Measurements from ENCODE around the gene GK.
"Not testable (repeated sequence)": the region's sequence is repeated elsewhere in the genome, so short reads cannot be mapped to it uniquely, and the experiment has no call there.

GK gene

DNA sequence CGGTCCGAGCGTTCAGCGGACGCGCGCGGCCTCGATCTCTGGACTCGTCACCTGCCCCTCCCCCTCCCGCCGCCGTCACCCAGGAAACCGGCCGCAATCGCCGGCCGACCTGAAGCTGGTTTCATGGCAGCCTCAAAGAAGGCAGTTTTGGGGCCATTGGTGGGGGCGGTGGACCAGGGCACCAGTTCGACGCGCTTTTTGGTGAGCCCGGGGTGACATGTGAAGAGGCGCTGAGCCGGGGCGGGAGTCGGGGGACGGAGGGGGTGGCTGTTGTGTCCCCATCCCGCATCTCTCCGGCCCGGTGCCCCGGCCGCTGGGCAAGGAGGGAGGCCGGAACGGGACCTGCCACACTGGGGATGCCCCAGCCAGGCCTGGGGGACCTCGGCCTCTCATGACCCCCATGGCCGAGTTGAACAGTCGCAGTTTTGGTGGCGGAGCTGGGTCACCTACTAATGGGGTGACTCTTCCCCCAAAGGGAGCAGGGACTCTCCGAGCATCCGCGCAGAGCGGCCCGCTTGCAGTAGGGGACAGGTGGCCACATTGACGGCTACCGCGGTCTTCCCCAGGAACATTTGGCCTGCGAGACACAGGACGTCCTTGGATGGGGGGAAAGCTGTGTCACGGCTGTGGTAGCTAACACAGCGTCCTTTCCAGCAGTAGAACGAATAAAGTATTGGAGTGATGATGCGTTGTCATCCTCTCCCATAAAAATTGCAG lies at the start of gene GK:
GK (plus strand) TSS at position 9 of the 717 bp plus-strand sequence; CDS start at position 124, 115 bp downstream.
- DNase-seq: no peak

DNA sequence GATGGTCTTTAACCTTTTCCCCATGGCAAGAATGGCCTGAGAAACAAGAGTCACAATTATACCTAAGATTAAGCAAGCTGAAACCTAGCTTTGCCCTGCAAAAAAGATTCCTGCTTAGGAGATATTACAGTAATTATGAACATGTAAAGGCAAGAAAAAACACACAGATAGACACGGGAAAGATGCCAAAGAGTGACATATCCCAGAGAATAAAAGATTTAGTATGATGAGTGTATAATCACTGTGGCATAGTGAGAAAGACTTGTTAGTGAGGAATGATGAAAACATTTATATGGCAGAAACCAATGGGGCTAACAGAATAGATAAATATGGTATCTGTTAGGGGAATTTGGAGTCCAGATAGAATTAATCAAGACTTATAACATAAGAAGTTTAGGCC lies 46.1 kb upstream of the GK start:
- DNase-seq: no peak

DNA sequence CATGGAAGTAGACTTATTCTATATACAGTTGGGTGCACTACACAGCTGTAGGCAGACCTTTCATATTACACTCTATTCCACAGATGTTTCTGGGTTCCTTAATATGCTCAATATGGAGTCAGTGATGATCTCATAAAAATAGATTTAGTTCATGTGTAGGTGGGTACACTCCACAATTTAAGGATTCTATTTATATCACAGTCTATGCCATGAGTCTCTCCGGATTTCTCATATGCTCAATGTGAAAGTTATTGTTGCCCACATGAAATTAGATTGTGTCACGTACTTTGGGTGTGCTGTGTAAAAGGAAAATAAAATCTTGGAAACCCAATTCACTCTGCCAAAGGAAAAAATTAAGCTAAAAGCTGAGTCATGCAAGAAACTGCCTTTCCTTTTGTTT lies 43.2 kb upstream of the GK start:
- DNase-seq: no peak

DNA sequence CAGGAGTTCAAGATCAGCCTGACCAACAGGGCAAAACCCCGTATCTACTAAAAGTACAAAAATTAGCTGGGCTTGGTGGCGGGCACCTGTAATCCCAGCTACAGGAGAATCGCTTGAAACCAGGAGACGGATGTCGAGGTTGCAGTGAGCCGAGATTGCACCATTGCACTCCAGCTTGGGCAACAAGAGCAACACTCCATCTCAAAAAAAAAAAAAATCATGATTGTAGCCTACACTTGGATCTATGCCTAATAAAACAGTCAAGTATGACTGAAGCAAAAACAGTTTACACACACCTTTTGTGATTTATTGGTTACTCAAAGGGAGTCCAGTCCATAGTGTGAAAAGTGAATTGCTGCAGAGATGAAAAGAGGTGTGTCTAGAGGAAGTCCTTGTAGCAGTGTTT lies 41.0 kb upstream of the GK start:
- DNase-seq: no peak

DNA sequence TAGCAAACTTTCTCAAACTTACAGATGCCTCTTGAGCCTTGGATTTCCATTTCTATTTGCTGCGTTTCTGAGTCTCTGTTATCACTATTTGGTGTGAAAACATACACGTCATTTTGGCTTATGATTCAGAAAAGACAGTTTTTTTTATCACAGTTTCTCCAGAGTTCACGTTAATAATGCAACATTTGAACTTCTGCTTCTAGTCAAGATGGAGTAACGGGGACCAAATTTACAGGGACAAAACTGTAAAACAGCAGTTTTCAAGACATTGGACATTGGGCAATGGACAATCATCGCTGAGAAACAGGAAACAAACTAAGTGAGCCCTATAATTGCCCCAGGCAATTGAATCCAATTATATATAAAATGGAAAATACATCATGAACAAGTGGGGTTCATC lies 39.5 kb upstream of the GK start:
- DNase-seq: no peak

- DNase-seq: peak; percentile 54
These were observed 38.0 kb upstream of the GK start for GRCh38 chrX:30615229-30615628.

- no peak for DNase-seq
These were observed 35.0 kb upstream of the GK start for GRCh38 chrX:30618160-30618765.

DNA sequence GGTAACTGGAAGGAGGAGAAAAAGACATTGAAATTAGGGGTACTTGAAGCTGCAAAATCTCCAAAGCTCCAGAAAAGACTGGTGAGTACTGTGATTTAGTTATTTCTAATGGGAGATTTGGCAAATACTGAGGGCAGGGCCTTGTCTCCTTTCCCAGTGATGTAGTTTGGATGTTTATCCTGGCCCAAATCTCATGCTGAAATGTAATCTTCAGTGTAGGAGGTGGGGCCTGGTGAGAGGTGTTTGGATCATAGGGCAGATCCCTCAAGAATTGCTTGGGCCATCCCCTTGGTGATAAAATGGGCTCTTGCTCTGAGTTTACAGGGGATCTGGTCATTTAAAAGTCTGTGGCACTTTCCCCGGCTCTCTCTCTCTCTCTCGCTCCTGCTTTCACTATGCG lies 33.1 kb upstream of the GK start:
- DNase-seq: no peak

- peak; percentile 12 for DNase-seq
These were observed 32.1 kb upstream of the GK start for GRCh38 chrX:30620980-30621618.

DNA sequence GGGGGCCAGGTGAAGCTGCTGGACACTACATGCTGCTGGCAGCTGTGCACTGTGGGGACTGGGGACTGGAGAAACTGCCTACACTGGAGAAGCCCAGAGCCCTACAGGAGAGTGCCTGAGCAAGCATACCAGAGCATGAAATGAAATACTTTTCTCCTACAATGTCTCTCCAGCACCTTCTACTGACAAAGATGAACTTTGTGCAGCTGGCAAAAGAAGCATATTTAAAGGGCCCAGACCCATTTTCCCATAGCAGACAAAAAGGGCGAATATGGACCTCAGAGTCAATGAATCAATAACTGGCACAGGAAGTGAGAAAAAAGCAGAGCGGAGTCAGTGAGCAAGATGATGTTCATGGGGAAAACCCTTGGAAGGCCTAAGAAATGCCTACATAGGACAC lies 30.9 kb upstream of the GK start:
- DNase-seq: no peak

DNA sequence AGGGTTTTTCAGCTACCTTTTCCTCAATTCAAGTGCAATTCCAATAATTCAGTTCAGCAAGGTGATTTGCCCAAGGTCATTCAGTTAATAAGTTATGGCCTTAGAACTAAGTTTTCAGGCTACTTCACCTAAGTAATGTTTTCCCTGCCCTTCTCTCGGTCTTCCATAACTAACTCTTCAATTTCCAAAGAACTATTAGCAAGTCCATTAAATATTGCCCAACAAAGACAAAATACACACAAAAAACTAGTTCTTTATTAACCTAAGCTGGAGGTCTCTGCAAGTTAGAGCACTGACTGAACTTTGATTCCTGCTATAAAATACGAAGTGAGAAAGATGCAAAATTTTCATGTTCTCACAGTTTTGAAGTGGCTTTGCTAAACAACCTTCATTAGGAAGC lies 26.8 kb upstream of the GK start:
- DNase-seq: no peak

DNA sequence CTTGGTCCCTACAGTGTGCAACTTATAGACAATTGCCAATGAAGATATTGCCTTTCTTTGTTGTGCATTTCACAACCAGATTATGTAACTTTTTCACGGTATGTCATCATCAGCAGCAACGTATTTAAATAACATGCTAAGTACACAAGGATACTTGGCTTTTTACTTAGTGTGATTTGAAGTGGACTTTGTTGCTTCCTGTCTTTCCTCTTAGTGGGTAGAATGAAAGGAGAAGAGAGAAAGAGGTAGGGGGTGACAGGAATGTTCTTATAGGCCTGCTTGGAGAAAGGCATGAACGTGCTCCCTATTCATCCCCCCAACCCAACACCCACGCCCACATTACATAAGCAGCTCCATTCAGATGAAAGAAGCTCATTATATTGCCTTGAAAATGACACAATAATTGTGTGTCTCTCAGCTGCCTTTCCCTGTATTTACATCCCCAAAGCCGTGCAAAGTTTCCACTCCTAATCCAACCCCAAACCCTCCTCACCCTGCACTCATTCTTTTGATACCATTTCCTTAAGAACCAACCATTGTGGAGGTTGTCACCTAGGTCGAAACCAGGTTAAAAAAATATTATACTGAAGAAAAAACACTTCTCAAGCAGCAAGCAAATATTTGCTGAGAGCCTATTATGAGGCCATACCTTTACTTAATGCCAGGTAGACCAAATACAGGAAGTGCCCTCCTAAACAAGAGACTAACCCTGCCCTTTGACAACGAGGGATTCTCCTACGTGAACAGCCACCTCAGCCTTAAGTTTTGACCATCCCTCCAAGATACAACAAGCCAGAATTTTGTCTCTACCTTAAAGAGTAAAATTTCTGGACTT lies 25.2 kb upstream of the GK start:
- no peak for DNase-seq

- not testable (repeated sequence) for DNase-seq
These were observed 19.2 kb upstream of the GK start for GRCh38 chrX:30634070-30634469.

DNA sequence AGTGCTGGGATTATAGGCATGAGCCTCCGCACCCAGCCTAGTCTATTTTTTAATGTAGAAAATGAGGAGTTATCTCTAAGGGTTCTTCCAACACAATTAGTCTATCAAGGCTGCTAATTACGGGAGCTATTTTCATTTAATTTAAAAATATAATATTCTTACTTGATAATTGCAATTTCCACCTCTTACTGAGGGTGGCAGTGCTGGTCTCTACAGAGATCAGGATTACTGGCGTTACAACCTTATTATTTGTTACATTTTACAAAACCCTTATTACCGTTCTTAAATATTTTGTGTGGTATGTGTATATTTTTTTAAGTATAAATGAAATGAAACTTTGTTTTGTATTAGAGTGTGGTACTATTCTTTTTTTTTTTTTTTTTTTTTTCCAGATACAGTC lies 17.6 kb upstream of the GK start:
- no peak for DNase-seq

GRCh38 chrX:30637874-30638815 lies 15.1 kb upstream of the GK start:
- no peak for DNase-seq

GRCh38 chrX:30639702-30640101 lies 13.5 kb upstream of the GK start:
- DNase-seq: not testable (repeated sequence)

DNA sequence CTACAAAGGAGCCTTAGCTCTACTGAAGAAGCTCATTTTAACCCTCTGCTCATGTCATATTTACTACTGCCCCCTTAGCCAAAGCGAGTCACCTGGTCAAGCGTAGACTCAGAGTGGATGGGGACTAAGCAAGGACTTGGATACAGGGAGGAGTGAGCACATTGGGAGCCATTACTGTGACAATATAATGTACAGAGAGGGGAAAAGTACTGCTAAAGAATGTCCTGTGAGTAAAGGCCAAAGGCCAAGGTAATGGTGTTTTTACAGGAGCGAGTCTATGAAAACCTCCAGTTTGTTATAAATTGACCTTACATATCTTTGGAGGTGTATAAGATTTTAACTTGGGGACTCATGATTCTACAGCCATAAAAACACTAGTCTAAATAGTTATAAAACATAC lies 10.6 kb upstream of the GK start:
- no peak for DNase-seq

GRCh38 chrX:30643313-30643821 lies 9.9 kb upstream of the GK start:
- peak; percentile 42 for DNase-seq

- peak; percentile 59 for DNase-seq
These were observed 3.4 kb upstream of the GK start for GRCh38 chrX:30649859-30650258.

DNA sequence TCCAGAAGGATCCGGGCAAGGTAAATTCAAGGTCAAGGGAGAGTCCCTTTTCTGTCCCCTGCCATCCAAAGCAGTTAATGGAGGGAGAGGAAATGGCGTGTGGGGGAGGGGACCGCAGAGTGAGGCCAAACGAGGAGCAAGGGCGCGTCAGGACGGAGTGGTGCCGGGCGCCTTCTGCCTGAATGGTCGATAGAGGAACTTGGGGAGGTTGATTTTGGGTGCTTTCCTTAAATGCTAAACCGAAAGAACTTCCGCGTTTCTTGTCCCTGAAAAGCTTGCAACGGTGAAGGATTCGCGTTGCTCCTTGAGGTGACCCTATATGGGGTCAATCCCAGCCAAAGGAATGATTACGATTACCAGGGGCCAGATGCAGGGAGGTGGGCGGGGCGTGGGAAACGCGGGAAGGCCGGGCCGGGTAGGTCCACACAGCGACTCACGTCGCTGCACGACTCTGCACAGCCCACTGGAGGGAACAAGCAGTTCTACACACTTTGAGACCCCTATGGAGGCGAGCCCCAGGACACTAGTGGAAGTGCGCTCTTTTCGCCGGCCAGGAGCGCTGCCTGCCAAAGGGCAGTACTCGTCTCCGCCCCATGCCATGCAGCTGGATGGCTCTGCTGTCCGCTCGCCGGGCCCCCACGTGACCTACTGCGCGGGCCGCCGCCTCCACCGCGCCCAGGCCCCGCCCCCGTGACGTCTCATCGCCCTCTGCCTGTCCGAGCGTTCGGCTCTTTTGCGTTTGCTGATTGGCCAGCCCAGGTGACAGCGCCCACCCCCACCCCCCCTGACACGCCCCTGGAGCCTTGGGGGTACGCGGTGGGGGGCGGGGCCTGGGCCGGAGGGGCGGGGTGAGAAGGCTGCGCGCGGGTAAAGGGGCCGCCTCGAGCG lies 452 bp upstream of the GK start:
- DNase-seq: peak; percentile 95

DNA sequence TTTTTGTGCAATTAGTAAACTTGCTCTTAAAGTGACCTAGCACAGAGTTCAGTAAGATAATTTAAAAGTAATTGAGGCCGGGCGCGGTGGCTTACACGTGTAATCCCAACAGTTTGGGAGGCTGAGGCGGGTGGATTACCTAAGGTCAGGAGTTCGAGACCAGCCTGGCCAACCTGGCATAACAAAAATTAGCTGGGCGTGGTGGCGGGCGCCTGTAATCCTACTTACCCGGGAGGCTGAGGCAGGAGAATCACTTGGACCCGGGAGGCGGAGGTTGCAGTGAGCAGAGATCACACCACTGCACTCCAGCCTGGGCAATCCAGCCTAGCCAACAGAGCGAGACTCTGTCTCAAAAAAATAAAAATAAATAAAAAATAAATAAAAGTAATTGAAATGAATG lies 1.2 kb downstream of the GK start:
- not testable (repeated sequence) for DNase-seq
